Activated CD8-positive, alpha-beta memory T cell treated with anti-CD3 and anti-CD28 coated beads, Interleukin-2, amount 50 U/mL, for 1 hour (primary cell): ENCODE measurements around the gene MMAB.

Experiments used
- DNase-seq: peaks from one replicate; pipeline ENCODE4 v3.0.0-alpha.2; 2020; ENCODE audit errors: extremely low read depth

The MMAB gene

GRCh38 chr12:109538191-109538863 is 35.0 kb downstream of the MMAB start:
- no peak for DNase-seq

DNA sequence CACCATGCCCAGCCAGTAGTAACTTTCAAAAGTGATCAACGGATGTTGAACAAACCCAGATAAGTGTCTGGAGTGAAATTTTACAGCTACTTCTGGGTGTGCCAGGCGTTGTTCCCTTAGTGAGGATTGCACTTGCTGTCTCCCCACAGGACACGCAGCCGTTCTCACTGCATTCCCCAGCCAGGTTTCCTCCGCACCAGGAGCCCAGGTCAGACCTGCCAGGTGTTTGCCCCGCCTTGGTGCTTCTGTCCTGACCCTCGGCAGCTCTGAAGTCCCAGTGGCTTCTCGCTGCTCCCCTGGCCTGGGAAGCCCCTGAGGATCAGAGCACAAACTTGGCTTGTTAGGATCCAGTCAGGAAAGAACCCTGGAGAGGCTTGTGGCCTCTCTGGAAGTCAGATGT is 36.2 kb downstream of the MMAB start:
- DNase-seq = no peak

GRCh38 chr12:109535863-109536250 is 37.4 kb downstream of the MMAB start:
- DNase-seq = no peak

DNA sequence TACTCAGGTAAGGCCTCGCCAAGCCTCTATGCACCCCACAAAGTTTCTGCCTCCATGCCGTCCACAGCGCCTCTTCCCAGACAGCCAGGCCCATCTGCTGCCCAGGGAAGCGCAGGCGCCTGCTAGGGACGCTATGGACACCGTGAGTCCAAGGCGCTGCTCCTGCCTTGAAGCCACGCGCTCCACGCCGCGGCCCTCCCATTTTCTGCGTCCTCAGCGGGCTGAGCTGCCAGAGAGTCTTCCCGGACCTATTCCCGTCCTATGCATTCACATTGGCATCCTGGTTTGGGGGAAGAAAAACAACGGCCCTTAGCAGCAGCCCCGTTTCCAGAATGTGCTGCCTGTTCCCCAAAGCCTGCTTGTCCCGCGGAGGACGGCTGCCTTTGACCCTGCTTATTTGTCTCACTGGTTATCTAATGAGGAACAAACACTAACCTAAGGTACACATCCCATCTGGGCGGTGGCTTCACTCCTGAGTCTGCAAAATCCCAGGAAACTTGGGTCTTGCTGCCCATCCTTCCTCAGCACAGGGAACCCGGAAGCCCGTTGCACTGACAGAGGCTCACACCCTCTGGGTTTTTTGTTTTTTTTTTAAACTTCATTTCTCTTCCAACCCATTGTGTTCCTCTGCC is 38.0 kb downstream of the MMAB start:
- no peak for DNase-seq

GRCh38 chr12:109534456-109534855 is 38.8 kb downstream of the MMAB start:
- DNase-seq = no peak

- DNase-seq = no peak
These were observed 39.9 kb downstream of the MMAB start for GRCh38 chr12:109533487-109533740.

- no peak for DNase-seq
These were observed 40.4 kb downstream of the MMAB start for GRCh38 chr12:109532721-109533486.

GRCh38 chr12:109531411-109531810 is 41.9 kb downstream of the MMAB start:
- DNase-seq = no peak

GRCh38 chr12:109529691-109530640 is 43.3 kb downstream of the MMAB start:
- no peak for DNase-seq

GRCh38 chr12:109527489-109528123 is 45.7 kb downstream of the MMAB start:
- no peak for DNase-seq

DNA sequence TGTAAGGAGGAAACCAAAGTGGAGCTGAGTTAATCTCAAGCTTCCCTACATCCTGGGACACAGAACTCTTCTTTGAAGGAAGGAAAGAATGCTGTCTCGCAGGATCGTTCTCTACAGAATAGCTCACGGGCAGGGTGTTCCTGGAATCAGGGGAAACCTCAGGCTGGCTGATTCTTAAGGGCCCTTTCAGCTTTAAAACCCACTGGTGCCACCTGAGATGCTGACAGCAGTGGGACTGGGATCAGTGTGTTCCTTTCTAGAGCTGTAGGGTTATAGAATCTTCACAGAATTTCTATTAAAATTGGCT is 48.1 kb downstream of the MMAB start:
- no peak for DNase-seq

DNA sequence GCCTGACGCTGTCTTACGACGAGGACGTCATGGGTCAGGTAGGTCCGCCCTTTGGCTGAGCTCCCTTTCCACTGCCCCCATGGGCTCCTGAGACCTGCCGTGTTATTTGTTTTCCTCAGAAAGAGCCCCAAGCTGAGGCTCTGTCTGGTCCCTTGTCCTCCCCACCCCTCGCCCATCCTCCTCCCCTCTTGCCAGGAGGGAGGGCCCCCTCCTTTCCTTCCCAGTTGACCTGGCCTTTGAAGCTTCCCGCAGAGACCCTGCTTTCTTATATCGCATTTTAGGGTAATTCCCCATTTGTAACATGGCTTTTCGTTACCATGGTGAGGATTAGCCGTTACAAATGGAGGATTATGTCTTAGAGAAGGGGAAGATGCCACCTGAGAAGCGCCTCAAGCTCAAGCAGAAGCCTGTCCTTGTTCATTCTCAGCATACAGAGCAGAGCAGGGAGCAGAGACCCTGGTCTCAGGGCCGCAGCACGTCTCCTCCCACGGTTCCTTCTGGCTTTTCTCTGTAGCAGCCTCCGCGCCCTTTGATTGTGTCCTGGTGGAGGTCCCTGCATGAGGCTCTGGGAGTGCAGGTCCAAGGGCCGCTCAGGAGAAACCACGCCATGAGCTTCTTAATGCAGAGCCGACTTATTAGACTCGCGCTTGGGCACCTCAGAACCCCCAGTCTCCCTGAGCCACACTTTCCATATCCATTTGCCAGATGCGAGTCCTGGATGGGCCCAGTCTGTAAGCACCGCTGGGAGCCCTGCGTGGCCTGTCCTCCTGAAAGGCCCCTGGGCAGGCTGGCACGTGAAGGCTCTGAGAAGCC is 48.6 kb downstream of the MMAB start:
- DNase-seq = no peak

DNA sequence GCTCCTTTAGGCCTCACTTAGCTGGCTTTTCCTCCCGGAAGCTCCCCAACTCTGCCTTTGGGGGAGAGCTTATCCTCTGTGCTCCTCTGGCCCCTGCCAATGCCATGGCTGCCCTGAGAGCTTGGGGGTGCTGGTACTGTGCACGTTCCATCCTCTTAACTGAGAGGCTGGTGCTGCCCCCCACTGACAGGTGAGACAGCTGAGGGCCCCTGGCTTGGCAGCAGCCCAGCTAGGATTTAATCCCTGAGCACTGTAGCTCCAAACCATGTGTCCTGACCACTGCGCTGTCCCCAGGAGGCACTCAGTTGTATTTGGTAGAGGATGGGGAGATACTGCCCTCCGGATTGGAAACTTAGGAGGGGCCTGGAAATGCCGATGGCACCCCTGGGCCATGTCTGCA is 49.8 kb downstream of the MMAB start:
- no peak for DNase-seq

DNA sequence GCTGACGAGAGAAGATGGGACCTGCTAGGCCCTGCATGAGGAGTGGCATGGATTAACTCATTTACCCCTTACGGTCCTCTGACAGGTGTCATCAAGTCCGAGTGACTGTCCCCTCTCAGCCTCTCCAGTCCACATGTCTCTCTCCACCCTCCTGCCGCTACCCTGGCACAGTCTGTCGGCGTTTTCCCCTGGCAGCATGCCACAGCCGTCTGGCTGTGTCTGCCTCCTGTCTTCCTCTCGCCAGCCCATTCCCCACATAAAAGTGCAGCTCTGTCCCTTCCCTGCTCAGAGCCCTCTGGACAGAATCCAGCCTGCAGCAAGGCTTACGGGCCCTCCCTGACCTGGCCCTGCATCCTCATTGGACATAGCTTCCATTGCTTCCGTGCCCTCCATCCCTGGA is 50.2 kb downstream of the MMAB start:
- DNase-seq = no peak

- DNase-seq = no peak
These were observed 51.5 kb downstream of the MMAB start for GRCh38 chr12:109521831-109522230.

DNA sequence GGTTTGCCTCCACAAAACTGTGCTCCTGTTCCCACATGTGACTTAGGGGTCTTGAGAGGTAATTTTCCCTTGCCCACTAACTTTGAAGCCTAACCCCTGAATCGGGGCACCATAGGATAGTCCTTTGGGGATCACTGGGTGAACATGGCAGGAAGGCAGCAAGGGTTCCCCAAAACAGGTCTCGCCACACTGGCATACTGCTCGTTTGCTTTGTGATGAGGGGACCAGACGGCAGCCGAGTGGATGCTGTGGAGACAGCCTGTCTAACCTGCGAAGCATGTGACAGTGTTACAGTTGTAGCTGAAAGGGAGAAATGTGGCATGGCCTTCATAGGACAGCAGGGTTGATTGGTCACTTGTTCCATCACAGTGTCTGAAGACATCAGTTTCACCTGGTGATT is 53.5 kb downstream of the MMAB start:
- no peak for DNase-seq

- no peak for DNase-seq
These were observed 54.3 kb downstream of the MMAB start for GRCh38 chr12:109518820-109519665.

GRCh38 chr12:109517619-109518018 is 55.7 kb downstream of the MMAB start:
- no peak for DNase-seq

DNA sequence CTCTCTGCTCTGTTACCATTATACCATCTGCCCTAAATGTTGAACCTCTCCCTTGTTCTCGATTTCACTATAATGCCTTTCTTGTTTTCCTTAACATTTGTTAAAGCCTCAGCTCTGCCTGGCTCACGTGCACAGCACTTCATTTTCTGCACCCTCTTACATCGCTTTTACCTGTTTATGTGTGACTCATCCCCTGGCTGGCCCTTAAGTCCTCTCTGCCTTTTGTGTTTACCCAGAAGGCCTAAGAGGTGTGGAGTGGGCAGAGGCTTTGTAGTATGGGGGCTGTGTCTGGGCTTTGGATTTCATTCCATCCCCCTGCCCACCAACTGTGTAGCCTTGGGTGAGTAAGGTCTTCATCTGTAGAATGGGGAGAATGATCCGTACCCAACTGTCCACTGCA is 59.3 kb downstream of the MMAB start:
- DNase-seq = no peak

- DNase-seq = no peak
These were observed 60.3 kb downstream of the MMAB start for GRCh38 chr12:109513051-109513450.
